Liver (tissue), 9 donors: ENCODE measurements around the gene SKI. TPM values are rescaled to one million over a fixed set of nuclear protein-coding genes. Genes with fewer than 3 reads are reported as not detected.

Experiments used
- DNase-seq: peaks from one replicate; pipeline ENCODE4 v3.0.0-alpha.2; 2017; ENCODE audit warnings: low spot score
- H3K27ac ChIP-seq, 2 donors: one replicate each; pipeline ENCODE4 v1.7.0; 2013; ENCODE audit warnings: inconsistent platforms in 2 of 2, low read length in 2 of 2, control low read depth in 1 of 2, low read depth in 1 of 2, mild to moderate bottlenecking in 1 of 2
- H3K27me3 ChIP-seq, 4 donors: one replicate each; pipeline versions ENCODE4 v1.6.1 to v1.7.0; 2013; ENCODE audit warnings: low read length in 3 of 4, inconsistent platforms in 1 of 4, mild to moderate bottlenecking in 1 of 4, moderate library complexity in 1 of 4; ENCODE audit not compliant: control insufficient read depth in 4 of 4, insufficient read depth in 4 of 4
- H3K36me3 ChIP-seq, 4 donors: one replicate each; pipeline versions ENCODE4 v1.6.1 to v1.7.0; 2013; ENCODE audit warnings: low read length in 3 of 4, mild to moderate bottlenecking in 3 of 4, low read depth in 1 of 4, moderate library complexity in 1 of 4; ENCODE audit not compliant: control insufficient read depth in 4 of 4, insufficient read depth in 3 of 4
- H3K4me1 ChIP-seq, 4 donors: one replicate each; pipeline versions ENCODE4 v1.6.1 to v1.7.0; 2013; ENCODE audit warnings: low read length in 3 of 4, mild to moderate bottlenecking in 3 of 4, moderate library complexity in 1 of 4; ENCODE audit not compliant: control insufficient read depth in 4 of 4, insufficient read depth in 4 of 4
- H3K4me3 ChIP-seq, 3 donors: one replicate each; pipeline versions ENCODE4 v1.6.1 to v1.7.0; 2013; ENCODE audit warnings: low read length in 3 of 3, control low read depth in 1 of 3, low read depth in 1 of 3, mild to moderate bottlenecking in 1 of 3
- H3K9ac ChIP-seq, 2 donors: one replicate each; pipeline ENCODE4 v1.7.0; 2013; ENCODE audit warnings: low read length in 2 of 2, mild to moderate bottlenecking in 2 of 2, moderate library complexity in 2 of 2, control low read depth in 1 of 2, low read depth in 1 of 2
- H3K9me3 ChIP-seq, 4 donors: one replicate each; pipeline versions ENCODE4 v1.6.1 to v1.7.0; 2013; ENCODE audit warnings: low read length in 3 of 4; ENCODE audit not compliant: control insufficient read depth in 4 of 4
- EGR1 ChIP-seq, 2 donors: IDR thresholded peaks; 2 replicates each; pipeline ENCODE4 v1.6.1; 2016 to 2018; ENCODE audit warnings: antibody characterized with exemption in 2 of 2, low read depth in 2 of 2
- FOXA1 ChIP-seq: IDR thresholded peaks from 2 replicates; pipeline ENCODE4 v1.6.1; 2016; ENCODE audit warnings: antibody characterized with exemption
- FOXA2 ChIP-seq: IDR thresholded peaks from 2 replicates; pipeline ENCODE4 v1.6.1; 2016; ENCODE audit warnings: antibody characterized with exemption
- GABPA ChIP-seq, 2 donors: IDR thresholded peaks in 1 of 2; conservative IDR thresholded peaks in 1 of 2; 2 replicates each; pipeline ENCODE4 v1.6.1; 2016; ENCODE audit warnings: antibody characterized with exemption in 2 of 2, mild to moderate bottlenecking in 1 of 2, moderate library complexity in 1 of 2
- HNF4A ChIP-seq, 2 donors: conservative IDR thresholded peaks; 2 replicates each; pipeline ENCODE4 v1.6.1; 2016; ENCODE audit warnings: antibody characterized with exemption in 2 of 2, mild to moderate bottlenecking in 2 of 2
- HNF4G ChIP-seq: IDR thresholded peaks from 2 replicates; pipeline ENCODE4 v1.6.1; 2016; ENCODE audit warnings: antibody characterized with exemption
- JUND ChIP-seq, 2 donors: IDR thresholded peaks; 2 replicates each; pipeline ENCODE4 v1.6.1; 2016; ENCODE audit warnings: antibody characterized with exemption in 2 of 2
- NR2F2 ChIP-seq: IDR thresholded peaks from 2 replicates; pipeline ENCODE4 v1.6.1; 2016; ENCODE audit warnings: antibody characterized with exemption
- RAD21 ChIP-seq, 2 donors: IDR thresholded peaks; 2 replicates each; pipeline ENCODE4 v1.6.1; 2016; ENCODE audit warnings: antibody characterized with exemption in 2 of 2, mild to moderate bottlenecking in 2 of 2
- RXRA ChIP-seq, 2 donors: IDR thresholded peaks; 2 replicates each; pipeline ENCODE4 v1.6.1; 2017 to 2018; ENCODE audit warnings: antibody characterized with exemption in 2 of 2, mild to moderate bottlenecking in 1 of 2
- SP1 ChIP-seq: IDR thresholded peaks from 2 replicates; pipeline ENCODE4 v1.6.1; 2018; ENCODE audit warnings: antibody characterized with exemption, mild to moderate bottlenecking
- TAF1 ChIP-seq: conservative IDR thresholded peaks from 2 replicates; pipeline ENCODE4 v1.6.1; 2016; ENCODE audit warnings: antibody characterized with exemption, mild to moderate bottlenecking
- YY1 ChIP-seq: IDR thresholded peaks from 2 replicates; pipeline ENCODE4 v1.6.1; 2016; ENCODE audit warnings: antibody characterized with exemption, mild to moderate bottlenecking
- WGBS: extraction: QIAGEN DNeasy Blood & Tissue Kit; methylation state at CpG from one replicate; pipeline ENCODE4 v1.1.7; 2013; 5-methylcytosine and 5-hydroxymethylcytosine counted together
- polyA plus RNA-seq, 2 donors: library from polyadenylated mRNA; stranded (reverse) in 1 of 2; unstranded in 1 of 2; fragments of 200-250 nt in 1 of 2; fragments of >200 nt in 1 of 2; fragmentation: Nextera tagmentation in 1 of 2; extraction: Ambion mirVana in 1 of 2; gene quantifications; one replicate each; pipeline versions ENCODE4 v1.2.1 to v1.2.3, GENCODE V29; 2013 to 2015
- total RNA-seq, 2 donors: library from RNA; depleted of rRNA; stranded (reverse); fragments of >200 nt; gene quantifications; one replicate each; pipeline ENCODE4 v1.2.3, GENCODE V29; 2014
- TF ChIP-seq, protein P1 (sequence below): IDR thresholded peaks from 2 replicates; pipeline ENCODE4 v1.6.1; 2016; ENCODE audit warnings: antibody characterized with exemption
- TF ChIP-seq, protein P2 (sequence below): fragments of 150-350 bp; IDR thresholded peaks from 2 replicates; pipeline ENCODE4 v1.5.1; 2017; ENCODE audit warnings: improper control_type of control experiment, low read depth, low read length; ENCODE audit not compliant: missing input control
- TF ChIP-seq, protein P3 (sequence below): IDR thresholded peaks from 2 replicates; pipeline ENCODE4 v1.6.1; 2016; ENCODE audit warnings: antibody characterized with exemption
- TF ChIP-seq, protein P4 (sequence below): IDR thresholded peaks from 2 replicates; pipeline ENCODE4 v1.6.1; 2016; ENCODE audit warnings: antibody characterized with exemption, mild to moderate bottlenecking
- TF ChIP-seq, protein P5 (sequence below): IDR thresholded peaks from 2 replicates; pipeline ENCODE4 v1.6.1; 2016; ENCODE audit warnings: antibody characterized with exemption
- donor health status: healthy.
- donor health status: healthy.
- donor health status: healthy.
- donor health status: healthy.
- donor health status: healthy.

Gene SKI
- total and polyA plus RNA-seq, 4 donors, result 3.2 to 21.3 (median 19.5) TPM

DNA sequence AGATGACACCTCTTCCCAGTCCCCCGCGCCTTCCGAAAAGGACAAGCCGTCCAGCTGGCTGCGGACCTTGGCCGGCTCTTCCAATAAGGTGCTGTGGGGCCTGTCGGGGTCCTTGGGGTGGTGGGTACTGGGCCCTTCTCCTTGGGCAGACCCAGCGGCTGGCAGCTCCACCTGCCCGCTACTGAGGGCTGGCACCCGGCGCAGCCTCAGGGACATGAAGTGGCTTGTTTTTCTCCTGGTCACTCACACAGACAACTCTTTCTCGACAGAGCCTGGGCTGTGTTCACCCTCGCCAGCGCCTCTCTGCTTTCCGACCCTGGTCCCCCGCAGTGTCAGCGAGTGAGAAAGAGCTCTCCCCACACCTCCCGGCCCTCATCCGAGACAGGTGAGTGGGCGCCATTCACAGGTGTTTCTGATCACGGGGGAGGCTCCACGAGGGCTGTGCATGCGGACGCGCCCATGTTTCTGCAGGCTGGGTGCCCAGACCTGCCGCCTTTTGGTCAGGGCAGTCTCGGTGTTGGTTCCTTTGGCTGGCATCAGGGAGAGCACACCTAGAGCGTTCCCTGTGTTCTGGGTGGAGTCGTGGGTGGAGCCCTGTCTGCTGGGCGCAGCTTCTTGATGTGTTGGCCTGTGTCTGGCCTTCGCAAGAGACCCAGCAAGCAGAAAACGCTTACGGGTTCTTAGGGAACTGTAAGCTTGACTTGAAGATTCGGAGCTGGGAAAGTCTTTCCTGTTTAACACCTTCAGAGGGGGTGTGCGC, 75.1 kb downstream of the SKI start:
- no peak for DNase-seq

DNA sequence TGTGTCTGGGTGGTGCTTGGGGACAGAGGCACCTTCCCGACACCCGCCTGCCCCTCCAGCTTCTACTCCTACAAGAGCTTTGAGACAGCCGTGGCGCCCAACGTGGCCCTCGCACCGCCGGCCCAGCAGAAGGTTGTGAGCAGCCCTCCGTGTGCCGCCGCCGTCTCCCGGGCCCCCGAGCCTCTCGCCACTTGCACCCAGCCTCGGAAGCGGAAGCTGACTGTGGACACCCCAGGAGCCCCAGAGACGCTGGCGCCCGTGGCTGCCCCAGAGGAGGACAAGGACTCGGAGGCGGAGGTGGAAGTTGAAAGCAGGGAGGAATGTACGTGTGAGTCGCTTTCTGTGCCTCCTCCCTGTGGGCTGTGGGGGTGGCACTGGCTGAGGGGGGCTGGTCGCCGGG, 75.7 kb downstream of the SKI start:
- 96% methylated on average over 26 of the region's 26 CpGs for WGBS
- peaks cover 9 to 34% (median 16%) of the 10 kb centered on the region in 4 donors for H3K4me1 ChIP-seq
- DNase-seq, result no peak
- no peak for TF ChIP-seq YY1
- TF ChIP-seq FOXA2, result no peak
- TF ChIP-seq, protein P1, sequence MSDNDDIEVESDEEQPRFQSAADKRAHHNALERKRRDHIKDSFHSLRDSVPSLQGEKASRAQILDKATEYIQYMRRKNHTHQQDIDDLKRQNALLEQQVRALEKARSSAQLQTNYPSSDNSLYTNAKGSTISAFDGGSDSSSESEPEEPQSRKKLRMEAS, result no peak
- TF ChIP-seq GABPA (IDR thresholded peaks at IDR 0.05 in 1 of 2, conservative IDR thresholded peaks at IDR 0.05 in 1 of 2), result no peak
- no peak for TF ChIP-seq FOXA1
- TF ChIP-seq, protein P2, sequence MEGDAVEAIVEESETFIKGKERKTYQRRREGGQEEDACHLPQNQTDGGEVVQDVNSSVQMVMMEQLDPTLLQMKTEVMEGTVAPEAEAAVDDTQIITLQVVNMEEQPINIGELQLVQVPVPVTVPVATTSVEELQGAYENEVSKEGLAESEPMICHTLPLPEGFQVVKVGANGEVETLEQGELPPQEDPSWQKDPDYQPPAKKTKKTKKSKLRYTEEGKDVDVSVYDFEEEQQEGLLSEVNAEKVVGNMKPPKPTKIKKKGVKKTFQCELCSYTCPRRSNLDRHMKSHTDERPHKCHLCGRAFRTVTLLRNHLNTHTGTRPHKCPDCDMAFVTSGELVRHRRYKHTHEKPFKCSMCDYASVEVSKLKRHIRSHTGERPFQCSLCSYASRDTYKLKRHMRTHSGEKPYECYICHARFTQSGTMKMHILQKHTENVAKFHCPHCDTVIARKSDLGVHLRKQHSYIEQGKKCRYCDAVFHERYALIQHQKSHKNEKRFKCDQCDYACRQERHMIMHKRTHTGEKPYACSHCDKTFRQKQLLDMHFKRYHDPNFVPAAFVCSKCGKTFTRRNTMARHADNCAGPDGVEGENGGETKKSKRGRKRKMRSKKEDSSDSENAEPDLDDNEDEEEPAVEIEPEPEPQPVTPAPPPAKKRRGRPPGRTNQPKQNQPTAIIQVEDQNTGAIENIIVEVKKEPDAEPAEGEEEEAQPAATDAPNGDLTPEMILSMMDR, result no peak
- TF ChIP-seq RAD21 (IDR thresholded peaks at IDR 0.05), result no peak
- TF ChIP-seq JUND (IDR thresholded peaks at IDR 0.05), result no peak
- no peak for TF ChIP-seq SP1
- no peak for TF ChIP-seq EGR1 (IDR thresholded peaks at IDR 0.05; ENCODE audit: low read depth in 2 of 2)
- TF ChIP-seq, protein P3, sequence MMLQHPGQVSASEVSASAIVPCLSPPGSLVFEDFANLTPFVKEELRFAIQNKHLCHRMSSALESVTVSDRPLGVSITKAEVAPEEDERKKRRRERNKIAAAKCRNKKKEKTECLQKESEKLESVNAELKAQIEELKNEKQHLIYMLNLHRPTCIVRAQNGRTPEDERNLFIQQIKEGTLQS, result no peak
- no peak for TF ChIP-seq TAF1
- TF ChIP-seq, protein P4, sequence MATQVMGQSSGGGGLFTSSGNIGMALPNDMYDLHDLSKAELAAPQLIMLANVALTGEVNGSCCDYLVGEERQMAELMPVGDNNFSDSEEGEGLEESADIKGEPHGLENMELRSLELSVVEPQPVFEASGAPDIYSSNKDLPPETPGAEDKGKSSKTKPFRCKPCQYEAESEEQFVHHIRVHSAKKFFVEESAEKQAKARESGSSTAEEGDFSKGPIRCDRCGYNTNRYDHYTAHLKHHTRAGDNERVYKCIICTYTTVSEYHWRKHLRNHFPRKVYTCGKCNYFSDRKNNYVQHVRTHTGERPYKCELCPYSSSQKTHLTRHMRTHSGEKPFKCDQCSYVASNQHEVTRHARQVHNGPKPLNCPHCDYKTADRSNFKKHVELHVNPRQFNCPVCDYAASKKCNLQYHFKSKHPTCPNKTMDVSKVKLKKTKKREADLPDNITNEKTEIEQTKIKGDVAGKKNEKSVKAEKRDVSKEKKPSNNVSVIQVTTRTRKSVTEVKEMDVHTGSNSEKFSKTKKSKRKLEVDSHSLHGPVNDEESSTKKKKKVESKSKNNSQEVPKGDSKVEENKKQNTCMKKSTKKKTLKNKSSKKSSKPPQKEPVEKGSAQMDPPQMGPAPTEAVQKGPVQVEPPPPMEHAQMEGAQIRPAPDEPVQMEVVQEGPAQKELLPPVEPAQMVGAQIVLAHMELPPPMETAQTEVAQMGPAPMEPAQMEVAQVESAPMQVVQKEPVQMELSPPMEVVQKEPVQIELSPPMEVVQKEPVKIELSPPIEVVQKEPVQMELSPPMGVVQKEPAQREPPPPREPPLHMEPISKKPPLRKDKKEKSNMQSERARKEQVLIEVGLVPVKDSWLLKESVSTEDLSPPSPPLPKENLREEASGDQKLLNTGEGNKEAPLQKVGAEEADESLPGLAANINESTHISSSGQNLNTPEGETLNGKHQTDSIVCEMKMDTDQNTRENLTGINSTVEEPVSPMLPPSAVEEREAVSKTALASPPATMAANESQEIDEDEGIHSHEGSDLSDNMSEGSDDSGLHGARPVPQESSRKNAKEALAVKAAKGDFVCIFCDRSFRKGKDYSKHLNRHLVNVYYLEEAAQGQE, result no peak
- TF ChIP-seq HNF4G, result no peak
- no peak for TF ChIP-seq HNF4A (conservative IDR thresholded peaks at IDR 0.05)
- no peak for TF ChIP-seq NR2F2
- no peak for TF ChIP-seq RXRA (IDR thresholded peaks at IDR 0.05)

More for the DNA sequence above, 75.1 kb downstream of the SKI start:
- no peaks in the 10 kb centered on the region for H3K27me3 ChIP-seq
- TF ChIP-seq, protein P2, result no peak
- TF ChIP-seq, protein P5, sequence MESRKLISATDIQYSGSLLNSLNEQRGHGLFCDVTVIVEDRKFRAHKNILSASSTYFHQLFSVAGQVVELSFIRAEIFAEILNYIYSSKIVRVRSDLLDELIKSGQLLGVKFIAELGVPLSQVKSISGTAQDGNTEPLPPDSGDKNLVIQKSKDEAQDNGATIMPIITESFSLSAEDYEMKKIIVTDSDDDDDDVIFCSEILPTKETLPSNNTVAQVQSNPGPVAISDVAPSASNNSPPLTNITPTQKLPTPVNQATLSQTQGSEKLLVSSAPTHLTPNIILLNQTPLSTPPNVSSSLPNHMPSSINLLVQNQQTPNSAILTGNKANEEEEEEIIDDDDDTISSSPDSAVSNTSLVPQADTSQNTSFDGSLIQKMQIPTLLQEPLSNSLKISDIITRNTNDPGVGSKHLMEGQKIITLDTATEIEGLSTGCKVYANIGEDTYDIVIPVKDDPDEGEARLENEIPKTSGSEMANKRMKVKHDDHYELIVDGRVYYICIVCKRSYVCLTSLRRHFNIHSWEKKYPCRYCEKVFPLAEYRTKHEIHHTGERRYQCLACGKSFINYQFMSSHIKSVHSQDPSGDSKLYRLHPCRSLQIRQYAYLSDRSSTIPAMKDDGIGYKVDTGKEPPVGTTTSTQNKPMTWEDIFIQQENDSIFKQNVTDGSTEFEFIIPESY, result no peak
- no peak for TF ChIP-seq FOXA2
- no peak overlapping the region for H3K27ac ChIP-seq
- H3K4me1 ChIP-seq, result peaks cover 9 to 40% (median 22%) of the 10 kb centered on the region in 4 donors
- WGBS, result 93% methylated on average over 35 of the region's 35 CpGs
- peaks cover 24 to 46% (median 29%) of the 10 kb centered on the region in 4 donors for H3K36me3 ChIP-seq
- no peaks in the 10 kb centered on the region for H3K9me3 ChIP-seq
- H3K9ac ChIP-seq, result no peak overlapping the region
- H3K4me3 ChIP-seq, result no peak overlapping the region

More for the DNA sequence above, 75.7 kb downstream of the SKI start:
- Histone ChIP-seq H3K9ac (no peak overlapping the region), H3K36me3 (peaks cover 27 to 52% (median 31%) of the 10 kb centered on the region in 4 donors), H3K4me3 (no peak overlapping the region), H3K9me3 (no peaks in the 10 kb centered on the region), H3K27me3 (no peaks in the 10 kb centered on the region), H3K27ac (no peak overlapping the region)
